Esophagus squamous epithelium (tissue), 5 donors: ENCODE results near the gene KRTAP22-1. TPM values are rescaled to one million over a fixed set of nuclear protein-coding genes. Genes with fewer than 3 reads are reported as not detected.

Source experiments
- DNase-seq: peaks from one replicate; lab custom pipeline; 2025; lab: John Stamatoyannopoulos, UW
- H3K27ac ChIP-seq, 4 donors: fragments of 200-600 bp; sonication (generic); one replicate each; pipeline ENCODE4 v1.5.1; 2016 to 2019; ENCODE audit warnings: mild to moderate bottlenecking in 1 of 4
- H3K27me3 ChIP-seq, 4 donors: fragments of 200-600 bp; sonication (generic); 1 replicate in 3 of 4; 2 replicates in 1 of 4; pipeline versions ENCODE4 v1.5.1 to v1.6.0; 2017 to 2021; ENCODE audit warnings: antibody characterized with exemption in 1 of 4
- H3K36me3 ChIP-seq, 3 donors: fragments of 200-600 bp; sonication (generic); one replicate each; pipeline ENCODE4 v1.5.1; 2016 to 2019
- H3K4me1 ChIP-seq, 3 donors: fragments of 200-600 bp; sonication (generic); one replicate each; pipeline ENCODE4 v1.5.1; 2017 to 2019
- H3K4me3 ChIP-seq, 4 donors: fragments of 200-600 bp; sonication (generic); 1 replicate in 3 of 4; 2 replicates in 1 of 4; pipeline ENCODE4 v1.5.1; 2016 to 2019; ENCODE audit warnings: mild to moderate bottlenecking in 2 of 4, moderate library complexity in 1 of 4
- H3K9me3 ChIP-seq, 3 donors: fragments of 200-600 bp; sonication (generic); one replicate each; pipeline ENCODE4 v1.5.1; 2016 to 2019
- CTCF ChIP-seq, 6 experiments: fragments of 450-650 bp in 4 of 6; fragments of 200-600 bp in 2 of 6; sonication (generic) in 2 of 6; IDR thresholded peaks; one replicate each; pipeline ENCODE4 v1.5.1; 2016 to 2019; ENCODE audit warnings: antibody characterized with exemption in 6 of 6, mild to moderate bottlenecking in 4 of 6, moderate library complexity in 4 of 6
- POLR2A ChIP-seq, 4 donors: fragments of 450-650 bp; IDR thresholded peaks; one replicate each; pipeline ENCODE4 v1.6.1; 2017; ENCODE audit warnings: antibody characterized with exemption in 4 of 4, mild to moderate bottlenecking in 4 of 4, moderate library complexity in 3 of 4
- WGBS, 2 donors: methylation state at CpG; one replicate each; pipeline ENCODE4 v1.1.5; 2018; 5-methylcytosine and 5-hydroxymethylcytosine counted together
- intact Hi-C: fragments of 100-400 bp; cut with DNase I; formaldehyde crosslinking; loops from one replicate; pipeline ENCODE4 v1.15.0; 2022
- total RNA-seq, 4 donors: library from RNA; depleted of rRNA; stranded (reverse); fragments of >200 nt; gene quantifications; one replicate each; pipeline ENCODE4 v1.1.0, GENCODE V29; 2016
- donor health status: DM: yes; HTN: yes; CAD: no.

KRTAP22-1 gene
- total RNA-seq, 4 donors from 2014 or later = not detected

- H3K27me3 ChIP-seq = no peaks in the 10 kb centered on the region
- no peak overlapping the region for H3K27ac ChIP-seq
- no peak for DNase-seq
- no peaks in the 10 kb centered on the region for H3K36me3 ChIP-seq
- H3K4me1 ChIP-seq = no peaks in the 10 kb centered on the region
- TF ChIP-seq POLR2A (IDR thresholded peaks at IDR 0.05) (no peak), CTCF (IDR thresholded peaks at IDR 0.05) (no peak)
- peaks cover 0 to 13% (median 0%) of the 10 kb centered on the region in 3 donors for H3K9me3 ChIP-seq
- H3K4me3 ChIP-seq = no peak overlapping the region
- intact Hi-C loops = no loop called here
These were observed 19.2 kb downstream of the KRTAP22-1 start for GRCh38 chr21:30620080-30620479.

DNA sequence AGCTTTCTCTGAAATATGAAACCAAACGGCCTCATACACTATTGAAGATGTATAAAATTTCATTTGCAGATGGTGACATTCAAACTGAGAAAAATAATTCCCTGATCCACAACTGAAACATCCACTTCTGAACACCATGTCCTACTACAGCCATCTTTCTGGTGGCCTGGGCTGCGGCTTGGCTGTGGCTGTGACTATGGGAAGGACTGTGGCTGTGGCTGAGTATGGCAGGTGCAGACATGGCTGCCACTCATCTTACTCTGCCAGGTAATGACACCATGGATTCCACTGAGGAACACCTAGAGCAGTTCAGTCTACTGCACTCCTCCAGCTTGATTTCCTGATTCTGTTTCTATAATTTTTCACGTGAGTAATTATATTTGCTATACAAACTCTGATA lies 19.6 kb downstream of the KRTAP22-1 start, which contains the start of gene KRTAP20-4:
TSS of gene KRTAP20-4 (plus strand) at position 106 of the 400 bp plus-strand sequence.
- DNase-seq = no peak
- no peaks in the 10 kb centered on the region for H3K27me3 ChIP-seq
- intact Hi-C loops = no loop called here
- WGBS, 2 donors = 54 to 72% methylated on average over 3 of the region's 3 CpGs
- TF ChIP-seq POLR2A (IDR thresholded peaks at IDR 0.05) = no peak
- TF ChIP-seq CTCF (IDR thresholded peaks at IDR 0.05) = no peak
- H3K4me3 ChIP-seq = no peak within 1 kb of the TSS
- peaks cover 0 to 17% (median 0%) of the 10 kb centered on the region in 3 donors for H3K9me3 ChIP-seq
- no peaks in the 10 kb centered on the region for H3K4me1 ChIP-seq
- H3K36me3 ChIP-seq = no peaks in the 10 kb centered on the region
- no peak within 1 kb of the TSS for H3K27ac ChIP-seq

- intact Hi-C loops = no loop called here
- Histone ChIP-seq H3K9me3 (peaks cover 0 to 20% (median 0%) of the 10 kb centered on the region in 3 donors), H3K4me1 (no peaks in the 10 kb centered on the region), H3K27me3 (no peaks in the 10 kb centered on the region), H3K27ac (no peak overlapping the region), H3K4me3 (no peak overlapping the region), H3K36me3 (no peaks in the 10 kb centered on the region)
- TF ChIP-seq CTCF (IDR thresholded peaks at IDR 0.05) (no peak), POLR2A (IDR thresholded peaks at IDR 0.05) (no peak)
- DNase-seq = no peak
- WGBS, 2 donors = 75 to 78% methylated on average over 3 of the region's 3 CpGs
These were observed 22.5 kb downstream of the KRTAP22-1 start for GRCh38 chr21:30623362-30623761.

DNA sequence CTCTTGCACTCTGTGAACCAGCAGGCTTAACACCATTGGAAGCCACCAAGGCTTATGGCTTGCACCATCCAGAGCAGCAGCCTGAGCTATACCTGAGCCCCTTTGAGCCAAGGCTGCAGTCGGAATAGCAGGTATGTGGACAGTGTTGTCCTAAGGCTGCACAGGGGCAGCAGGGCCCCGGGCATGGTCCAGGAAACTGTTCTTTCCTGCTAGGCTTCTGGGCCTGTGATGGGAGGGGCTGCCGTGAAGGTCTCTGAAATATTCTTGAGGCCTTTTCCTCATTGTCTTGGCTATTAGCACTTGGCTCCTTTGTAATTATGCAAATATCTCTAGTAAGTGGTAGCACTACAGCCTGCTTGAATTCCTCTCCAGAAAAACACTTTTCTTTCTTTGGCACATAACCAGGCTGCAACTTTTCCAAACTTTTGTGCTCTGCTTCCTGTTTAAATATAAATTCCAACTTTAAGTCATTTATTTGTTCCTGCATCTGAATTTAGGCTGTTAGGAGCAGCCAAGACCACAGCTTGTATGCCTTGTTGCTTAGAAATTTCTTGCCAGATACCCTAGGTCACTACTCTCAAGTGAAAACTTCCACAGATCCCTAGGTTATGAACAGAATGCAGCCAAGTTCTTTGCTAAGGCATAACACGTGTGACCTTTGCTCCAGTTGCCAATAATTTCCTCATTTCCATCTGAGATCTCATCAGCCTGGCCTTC lies 24.7 kb downstream of the KRTAP22-1 start:
- no peaks in the 10 kb centered on the region for H3K4me1 ChIP-seq
- H3K27me3 ChIP-seq = no peaks in the 10 kb centered on the region
- no peak for DNase-seq
- peaks cover 0 to 20% (median 0%) of the 10 kb centered on the region in 3 donors for H3K9me3 ChIP-seq
- no peak overlapping the region for H3K27ac ChIP-seq
- WGBS, 2 donors = 49 to 70% methylated on average over 4 of the region's 4 CpGs
- no peaks in the 10 kb centered on the region for H3K36me3 ChIP-seq
- H3K4me3 ChIP-seq = no peak overlapping the region
- TF ChIP-seq POLR2A (IDR thresholded peaks at IDR 0.05) = no peak
- TF ChIP-seq CTCF (IDR thresholded peaks at IDR 0.05) = no peak
- intact Hi-C loops = no loop called here

DNA sequence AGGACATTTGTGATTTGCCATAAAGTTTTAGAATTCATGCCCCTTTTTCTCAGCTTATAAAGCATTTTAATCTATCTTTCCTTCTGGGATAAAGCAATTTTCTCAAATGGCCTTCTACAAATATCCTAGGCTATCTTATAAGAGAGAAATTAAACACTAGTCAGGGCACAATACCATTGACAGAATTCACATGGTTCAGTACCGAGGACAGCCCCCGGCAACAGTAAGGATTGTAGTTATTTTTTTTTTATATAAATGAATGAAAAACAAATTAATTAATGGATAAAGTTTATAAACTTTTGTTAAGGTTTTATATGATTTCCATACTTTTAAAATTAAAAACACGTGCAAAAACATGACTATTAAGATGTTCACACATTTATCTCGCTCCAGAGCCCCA lies 27.2 kb downstream of the KRTAP22-1 start:
- intact Hi-C loops = no loop called here
- Histone ChIP-seq H3K36me3 (no peaks in the 10 kb centered on the region), H3K4me1 (no peaks in the 10 kb centered on the region), H3K9me3 (peaks cover 0 to 15% (median 0%) of the 10 kb centered on the region in 3 donors), H3K27ac (no peak overlapping the region), H3K27me3 (no peaks in the 10 kb centered on the region), H3K4me3 (no peak overlapping the region)
- WGBS, 2 donors = 72 to 75% methylated on average over 4 of the region's 4 CpGs
- TF ChIP-seq POLR2A (IDR thresholded peaks at IDR 0.05) = no peak
- no peak for DNase-seq
